Peyer's patch (tissue), 4 donors: Measurements from ENCODE around the gene MX1. TPM values are rescaled to one million over a fixed set of nuclear protein-coding genes. Genes with fewer than 3 reads are reported as not detected.

Experiments
- DNase-seq, 3 donors: peaks; one replicate each; pipeline ENCODE4 v3.0.0-alpha.2; 2017 to 2019
- H3K27ac ChIP-seq, 4 donors: fragments of 200-600 bp; sonication (generic); one replicate each; pipeline ENCODE4 v1.5.1; 2016 to 2019
- H3K27me3 ChIP-seq, 2 donors: fragments of 200-600 bp; sonication (generic); one replicate each; pipeline ENCODE4 v1.5.1; 2019
- H3K36me3 ChIP-seq, 3 donors: fragments of 200-600 bp; sonication (generic); one replicate each; pipeline ENCODE4 v1.5.1; 2016 to 2019
- H3K4me1 ChIP-seq, 4 donors: fragments of 200-600 bp; sonication (generic); one replicate each; pipeline ENCODE4 v1.5.1; 2016 to 2019
- H3K4me3 ChIP-seq, 4 donors: fragments of 200-600 bp; sonication (generic); 1 replicate in 3 of 4; 2 replicates in 1 of 4; pipeline ENCODE4 v1.5.1; 2016 to 2019; ENCODE audit warnings: mild to moderate bottlenecking in 1 of 4
- H3K9me3 ChIP-seq, 4 donors: fragments of 200-600 bp; sonication (generic); one replicate each; pipeline ENCODE4 v1.5.1; 2016 to 2019; ENCODE audit warnings: mild to moderate bottlenecking in 1 of 4
- CTCF ChIP-seq, 6 experiments: fragments of 450-650 bp in 4 of 6; fragments of 200-600 bp in 2 of 6; sonication (generic) in 1 of 6; IDR thresholded peaks; one replicate each; pipeline ENCODE4 v1.5.1; 2017 to 2019; ENCODE audit warnings: antibody characterized with exemption in 6 of 6, mild to moderate bottlenecking in 3 of 6, moderate library complexity in 1 of 6
- POLR2A ChIP-seq, 2 donors: fragments of 450-650 bp; IDR thresholded peaks; one replicate each; pipeline ENCODE4 v1.5.1; 2017; ENCODE audit warnings: antibody characterized with exemption in 2 of 2, mild to moderate bottlenecking in 2 of 2, moderate library complexity in 2 of 2
- total RNA-seq, 4 donors: library from RNA; depleted of rRNA; stranded (reverse); fragments of >200 nt; gene quantifications; one replicate each; pipeline ENCODE4 v1.1.0, GENCODE V29; 2016

MX1 gene
- total RNA-seq, 4 donors from 2014 or later, result 52.4 to 109 (median 78.9) TPM

- Histone ChIP-seq H3K4me1 (peaks cover 0 to under 1% (median 0%) of the 10 kb centered on the region in 4 donors), H3K9me3 (no peaks in the 10 kb centered on the region), H3K36me3 (peaks cover 0 to 32% (median 0%) of the 10 kb centered on the region in 3 donors), H3K27me3 (no peaks in the 10 kb centered on the region), H3K4me3 (no peak overlapping the region), H3K27ac (no peak overlapping the region)
- TF ChIP-seq CTCF (IDR thresholded peaks at IDR 0.05) (no peak), POLR2A (IDR thresholded peaks at IDR 0.05) (no peak)
- DNase-seq, result no peak
Measured at GRCh38 chr21:41402231-41402630, 23.8 kb upstream of the MX1 start.

GRCh38 chr21:41402796-41403195 lies 23.2 kb upstream of the MX1 start:
- no peak overlapping the region for H3K27ac ChIP-seq
- H3K9me3 ChIP-seq, result no peaks in the 10 kb centered on the region
- peaks cover 0 to 32% (median 0%) of the 10 kb centered on the region in 3 donors for H3K36me3 ChIP-seq
- no peaks in the 10 kb centered on the region for H3K27me3 ChIP-seq
- no peaks in the 10 kb centered on the region for H3K4me1 ChIP-seq
- DNase-seq, result no peak
- TF ChIP-seq CTCF (IDR thresholded peaks at IDR 0.05) (no peak), POLR2A (IDR thresholded peaks at IDR 0.05) (no peak)
- H3K4me3 ChIP-seq, result no peak overlapping the region

- no peak for TF ChIP-seq CTCF (IDR thresholded peaks at IDR 0.05)
- no peak for TF ChIP-seq POLR2A (IDR thresholded peaks at IDR 0.05)
- no peak for DNase-seq
- peaks cover 0 to 38% (median 0%) of the 10 kb centered on the region in 3 donors for H3K36me3 ChIP-seq
Measured at GRCh38 chr21:41403331-41403730, 22.7 kb upstream of the MX1 start.

GRCh38 chr21:41403966-41404365 lies 22.1 kb upstream of the MX1 start:
- Histone ChIP-seq H3K4me1 (no peaks in the 10 kb centered on the region), H3K4me3 (no peak overlapping the region), H3K27ac (no peak overlapping the region), H3K9me3 (no peaks in the 10 kb centered on the region), H3K36me3 (peaks cover 0 to 41% (median 0%) of the 10 kb centered on the region in 3 donors), H3K27me3 (no peaks in the 10 kb centered on the region)
- no peak for DNase-seq
- no peak for TF ChIP-seq CTCF (IDR thresholded peaks at IDR 0.05)

More at GRCh38 chr21:41403331-41403730, 22.7 kb upstream of the MX1 start:
- no peak overlapping the region for H3K27ac ChIP-seq
- no peak overlapping the region for H3K4me3 ChIP-seq
- H3K9me3 ChIP-seq, result no peaks in the 10 kb centered on the region
- no peaks in the 10 kb centered on the region for H3K27me3 ChIP-seq
- no peaks in the 10 kb centered on the region for H3K4me1 ChIP-seq

- no peaks in the 10 kb centered on the region for H3K27me3 ChIP-seq
- no peak overlapping the region for H3K4me3 ChIP-seq
- H3K9me3 ChIP-seq, result no peaks in the 10 kb centered on the region
- TF ChIP-seq POLR2A (IDR thresholded peaks at IDR 0.05) (no peak), CTCF (IDR thresholded peaks at IDR 0.05) (no peak)
- peaks cover 0 to 34% (median 0%) of the 10 kb centered on the region in 3 donors for H3K36me3 ChIP-seq
- no peaks in the 10 kb centered on the region for H3K4me1 ChIP-seq
- H3K27ac ChIP-seq, result no peak overlapping the region
- DNase-seq, result no peak
Measured at GRCh38 chr21:41405321-41405720, 20.7 kb upstream of the MX1 start.

- Histone ChIP-seq H3K4me1 (peaks cover 0 to 1% (median 0%) of the 10 kb centered on the region in 4 donors), H3K27me3 (no peaks in the 10 kb centered on the region), H3K36me3 (peaks cover 0 to 34% (median 0%) of the 10 kb centered on the region in 3 donors), H3K4me3 (no peak overlapping the region), H3K27ac (no peak overlapping the region), H3K9me3 (no peaks in the 10 kb centered on the region)
- no peak for DNase-seq
- TF ChIP-seq CTCF (IDR thresholded peaks at IDR 0.05) (no peak), POLR2A (IDR thresholded peaks at IDR 0.05) (no peak)
Measured at GRCh38 chr21:41406340-41406739, 19.7 kb upstream of the MX1 start.
